GM18502 (cell line): ENCODE results near the gene TMEM94.

ENCODE experiments used
- ATAC-seq: cut with Tn5 transposase; IDR thresholded peaks from one replicate; pipeline ENCODE4 v1.9.1; 2021; ENCODE audit warnings: mild to moderate bottlenecking; ENCODE audit not compliant: unreplicated experiment, poor library complexity

Gene TMEM94

GRCh38 chr17:75547091-75547490 is 90.7 kb downstream of the TMEM94 start:
- ATAC-seq: no peak

- ATAC-seq: no peak
Measured at GRCh38 chr17:75548813-75549212, 92.4 kb downstream of the TMEM94 start.
